Peyer's patch (tissue), 4 donors: ENCODE results near the gene USP47. TPM values are rescaled to one million over a fixed set of nuclear protein-coding genes. Genes with fewer than 3 reads are reported as not detected.
"Not testable (repeated sequence)": the region's sequence is repeated elsewhere in the genome, so short reads cannot be mapped to it uniquely, and the experiment has no call there.

Experiments used
- DNase-seq, 3 donors: peaks; one replicate each; pipeline ENCODE4 v3.0.0-alpha.2; 2017 to 2019
- H3K27ac ChIP-seq, 4 donors: fragments of 200-600 bp; sonication (generic); one replicate each; pipeline ENCODE4 v1.5.1; 2016 to 2019
- H3K27me3 ChIP-seq, 2 donors: fragments of 200-600 bp; sonication (generic); one replicate each; pipeline ENCODE4 v1.5.1; 2019
- H3K36me3 ChIP-seq, 3 donors: fragments of 200-600 bp; sonication (generic); one replicate each; pipeline ENCODE4 v1.5.1; 2016 to 2019
- H3K4me1 ChIP-seq, 4 donors: fragments of 200-600 bp; sonication (generic); one replicate each; pipeline ENCODE4 v1.5.1; 2016 to 2019
- H3K4me3 ChIP-seq, 4 donors: fragments of 200-600 bp; sonication (generic); 1 replicate in 3 of 4; 2 replicates in 1 of 4; pipeline ENCODE4 v1.5.1; 2016 to 2019; ENCODE audit warnings: mild to moderate bottlenecking in 1 of 4
- H3K9me3 ChIP-seq, 4 donors: fragments of 200-600 bp; sonication (generic); one replicate each; pipeline ENCODE4 v1.5.1; 2016 to 2019; ENCODE audit warnings: mild to moderate bottlenecking in 1 of 4
- CTCF ChIP-seq, 6 experiments: fragments of 450-650 bp in 4 of 6; fragments of 200-600 bp in 2 of 6; sonication (generic) in 1 of 6; IDR thresholded peaks; one replicate each; pipeline ENCODE4 v1.5.1; 2017 to 2019; ENCODE audit warnings: antibody characterized with exemption in 6 of 6, mild to moderate bottlenecking in 3 of 6, moderate library complexity in 1 of 6
- POLR2A ChIP-seq, 2 donors: fragments of 450-650 bp; IDR thresholded peaks; one replicate each; pipeline ENCODE4 v1.5.1; 2017; ENCODE audit warnings: antibody characterized with exemption in 2 of 2, mild to moderate bottlenecking in 2 of 2, moderate library complexity in 2 of 2
- total RNA-seq, 4 donors: library from RNA; depleted of rRNA; stranded (reverse); fragments of >200 nt; gene quantifications; one replicate each; pipeline ENCODE4 v1.1.0, GENCODE V29; 2016

The USP47 gene
- total RNA-seq, 4 donors from 2014 or later, result 62.5 to 170 (median 66.4) TPM

GRCh38 chr11:11821899-11822298 lies 19.9 kb upstream of the USP47 start:
- TF ChIP-seq POLR2A (IDR thresholded peaks at IDR 0.05) (no peak), CTCF (IDR thresholded peaks at IDR 0.05) (no peak)
- Histone ChIP-seq H3K36me3 (no peaks in the 10 kb centered on the region), H3K9me3 (no peaks in the 10 kb centered on the region), H3K4me3 (no peak overlapping the region), H3K27ac (no peak overlapping the region), H3K4me1 (no peaks in the 10 kb centered on the region), H3K27me3 (no peaks in the 10 kb centered on the region)
- no peak for DNase-seq

GRCh38 chr11:11822946-11823345 lies 18.8 kb upstream of the USP47 start:
- no peaks in the 10 kb centered on the region for H3K9me3 ChIP-seq
- no peak overlapping the region for H3K27ac ChIP-seq
- H3K4me3 ChIP-seq, result no peak overlapping the region
- TF ChIP-seq POLR2A (IDR thresholded peaks at IDR 0.05) (no peak), CTCF (IDR thresholded peaks at IDR 0.05) (no peak)
- no peaks in the 10 kb centered on the region for H3K27me3 ChIP-seq
- no peaks in the 10 kb centered on the region for H3K4me1 ChIP-seq
- no peak for DNase-seq
- H3K36me3 ChIP-seq, result no peaks in the 10 kb centered on the region

DNA sequence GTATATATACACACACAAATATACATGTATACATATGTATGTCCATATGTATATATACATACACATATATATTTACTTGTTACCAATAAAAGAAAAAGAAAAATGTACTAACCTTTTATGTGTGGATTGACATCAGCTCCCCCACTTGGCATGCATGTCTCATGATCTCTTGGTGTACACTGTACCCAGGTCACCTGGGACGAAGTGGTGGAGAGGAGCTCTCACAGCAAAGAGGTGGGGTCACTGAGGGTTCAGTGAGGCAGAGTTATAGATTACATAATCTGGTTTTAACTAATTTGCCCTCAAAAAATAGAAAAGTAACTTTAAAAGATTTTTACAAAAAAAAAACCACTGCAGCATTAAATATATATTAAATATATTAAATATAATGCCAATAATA lies 15.5 kb upstream of the USP47 start:
- TF ChIP-seq CTCF (IDR thresholded peaks at IDR 0.05), result no peak
- no peak for TF ChIP-seq POLR2A (IDR thresholded peaks at IDR 0.05)
- DNase-seq, result no peak
- Histone ChIP-seq H3K27ac (no peak overlapping the region), H3K4me1 (no peaks in the 10 kb centered on the region), H3K4me3 (no peak overlapping the region), H3K27me3 (no peaks in the 10 kb centered on the region), H3K9me3 (no peaks in the 10 kb centered on the region), H3K36me3 (no peaks in the 10 kb centered on the region)

GRCh38 chr11:11827272-11827671 lies 14.5 kb upstream of the USP47 start:
- Histone ChIP-seq H3K4me1 (no peaks in the 10 kb centered on the region), H3K9me3 (no peaks in the 10 kb centered on the region), H3K27ac (no peak overlapping the region), H3K36me3 (no peaks in the 10 kb centered on the region), H3K27me3 (no peaks in the 10 kb centered on the region), H3K4me3 (no peak overlapping the region)
- TF ChIP-seq CTCF (IDR thresholded peaks at IDR 0.05) (no peak), POLR2A (IDR thresholded peaks at IDR 0.05) (no peak)
- DNase-seq, result no peak

DNA sequence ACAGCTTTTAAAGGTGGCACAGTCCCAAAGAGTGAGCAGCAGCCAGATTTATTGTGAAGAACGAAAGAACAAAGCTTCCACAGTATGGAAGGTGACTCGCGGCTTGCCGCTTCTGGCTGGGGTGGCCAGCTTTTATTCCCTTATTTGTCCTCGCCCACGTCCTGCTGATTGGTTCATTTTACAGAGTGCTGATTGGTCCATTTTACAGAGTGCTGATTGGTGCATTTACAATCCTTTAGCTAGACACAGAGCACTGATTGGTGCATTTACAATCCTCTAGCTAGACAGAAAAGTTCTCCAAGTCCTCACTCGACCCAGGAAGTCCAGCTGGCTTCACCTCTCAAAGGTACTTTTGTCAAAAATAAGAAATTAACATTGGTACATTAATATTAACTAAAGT lies 10.4 kb upstream of the USP47 start:
- H3K27ac ChIP-seq, H3K4me1 ChIP-seq, DNase-seq, H3K27me3 ChIP-seq, H3K4me3 ChIP-seq, H3K9me3 ChIP-seq, H3K36me3 ChIP-seq: not testable (repeated sequence)

DNA sequence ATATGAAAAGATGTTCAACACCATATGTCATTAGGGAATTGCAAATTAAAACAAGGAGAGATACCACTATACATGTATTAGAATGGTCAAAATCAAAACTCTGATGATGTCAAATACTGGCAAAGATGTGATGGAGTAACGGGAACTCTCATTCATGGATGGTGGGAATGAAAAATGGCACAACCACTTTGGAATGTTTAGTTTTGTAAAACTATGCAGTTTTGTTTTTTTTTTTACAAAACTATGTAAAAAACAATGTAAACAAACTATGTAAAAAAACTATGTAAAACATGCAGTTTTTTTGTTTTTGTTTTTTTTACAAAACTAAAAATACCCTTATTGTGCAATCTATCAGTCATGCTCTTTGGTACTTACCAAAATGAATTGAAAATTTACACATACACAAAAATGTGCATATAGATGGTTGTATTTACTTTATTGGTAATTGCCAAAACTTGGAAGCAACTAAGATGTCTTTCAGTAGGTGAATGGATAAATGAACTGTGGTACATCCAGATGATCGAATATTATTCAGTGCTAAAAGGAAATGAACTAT lies 5.0 kb upstream of the USP47 start:
- Histone ChIP-seq H3K4me1 (peaks cover 0 to 5% (median 0%) of the 10 kb centered on the region in 4 donors), H3K36me3 (no peaks in the 10 kb centered on the region), H3K27ac (no peak overlapping the region), H3K27me3 (no peaks in the 10 kb centered on the region), H3K9me3 (no peaks in the 10 kb centered on the region), H3K4me3 (no peak overlapping the region)
- TF ChIP-seq CTCF (IDR thresholded peaks at IDR 0.05), result no peak
- TF ChIP-seq POLR2A (IDR thresholded peaks at IDR 0.05), result no peak
- DNase-seq, result no peak
